Activated T-cell treated with anti-CD3 and anti-CD28 coated beads, Interleukin-2, amount 50 U/mL, for 24 hours (primary cell): Measurements from ENCODE around the gene PPP2R5D.

ENCODE experiments used
- DNase-seq: peaks from one replicate; pipeline ENCODE4 v3.0.0-alpha.2; 2020
- H3K27ac Mint-ChIP-seq: 2 replicates; pipeline ENCODE4 v1.8.0; 2020; ENCODE audit warnings: mild to moderate bottlenecking, mixed read lengths
- H3K27me3 Mint-ChIP-seq: 2 replicates; pipeline ENCODE4 v1.8.0; 2020; ENCODE audit warnings: mixed read lengths
- H3K36me3 Mint-ChIP-seq: 2 replicates; pipeline ENCODE4 v1.8.0; 2020; ENCODE audit warnings: low read depth, mixed read lengths
- H3K4me1 Mint-ChIP-seq: 2 replicates; pipeline ENCODE4 v1.8.0; 2020; ENCODE audit warnings: low read depth, mixed read lengths
- H3K4me3 Mint-ChIP-seq: 2 replicates; pipeline ENCODE4 v1.8.0; 2020; ENCODE audit warnings: mild to moderate bottlenecking, moderate library complexity, mixed read lengths
- H3K9me3 Mint-ChIP-seq: 2 replicates; pipeline ENCODE4 v1.8.0; 2020; ENCODE audit warnings: mixed read lengths

The PPP2R5D gene

GRCh38 chr6:42970871-42971612, 13.3 kb upstream of the PPP2R5D start:
- Mint-ChIP-seq H3K27ac (peak overlapping the region; percentile 41), H3K4me1 (peaks cover 24% of the 10 kb centered on the region), H3K36me3 (peaks cover 40% of the 10 kb centered on the region), H3K27me3 (no peaks in the 10 kb centered on the region), H3K4me3 (no peak overlapping the region), H3K9me3 (no peaks in the 10 kb centered on the region)
- no peak for DNase-seq

GRCh38 chr6:42971746-42972327, 12.5 kb upstream of the PPP2R5D start:
- DNase-seq = no peak
- Mint-ChIP-seq H3K36me3 (peaks cover 41% of the 10 kb centered on the region), H3K4me1 (peaks cover 32% of the 10 kb centered on the region), H3K27me3 (no peaks in the 10 kb centered on the region), H3K9me3 (no peaks in the 10 kb centered on the region), H3K27ac (peak overlapping the region; percentile 41), H3K4me3 (no peak overlapping the region)

GRCh38 chr6:42973926-42974325, 10.4 kb upstream of the PPP2R5D start:
- H3K9me3 Mint-ChIP-seq = no peaks in the 10 kb centered on the region
- DNase-seq = no peak
- peaks cover 41% of the 10 kb centered on the region for H3K36me3 Mint-ChIP-seq
- H3K4me1 Mint-ChIP-seq = peaks cover 40% of the 10 kb centered on the region
- H3K27me3 Mint-ChIP-seq = no peaks in the 10 kb centered on the region
- H3K4me3 Mint-ChIP-seq = no peak overlapping the region
- H3K27ac Mint-ChIP-seq = peak overlapping the region; percentile 44

GRCh38 chr6:42974919-42975505, 9.4 kb upstream of the PPP2R5D start:
- Mint-ChIP-seq H3K36me3 (peaks cover 39% of the 10 kb centered on the region), H3K27me3 (no peaks in the 10 kb centered on the region), H3K4me3 (peak overlapping the region; percentile 6), H3K27ac (peak overlapping the region; percentile 78), H3K9me3 (no peaks in the 10 kb centered on the region), H3K4me1 (peaks cover 49% of the 10 kb centered on the region)
- DNase-seq = no peak

GRCh38 chr6:42978487-42978838, 5.9 kb upstream of the PPP2R5D start:
- Mint-ChIP-seq H3K4me1 (peaks cover 47% of the 10 kb centered on the region), H3K4me3 (peak overlapping the region; percentile 93), H3K27me3 (no peaks in the 10 kb centered on the region), H3K36me3 (peaks cover 39% of the 10 kb centered on the region), H3K9me3 (no peaks in the 10 kb centered on the region), H3K27ac (peak overlapping the region; percentile 93)
- peak; percentile 54 for DNase-seq

- Mint-ChIP-seq H3K4me3 (peak within 1 kb of the TSS; percentile 93), H3K36me3 (peaks cover 35% of the 10 kb centered on the region), H3K9me3 (no peaks in the 10 kb centered on the region), H3K27ac (peak within 1 kb of the TSS; percentile 95), H3K27me3 (no peaks in the 10 kb centered on the region), H3K4me1 (peaks cover 51% of the 10 kb centered on the region)
- peak; percentile 94 for DNase-seq
These were observed 5.4 kb upstream of the PPP2R5D start, which contains the start of gene PEX6 for GRCh38 chr6:42978839-42979522. Gene PEX6, minus strand, starts transcription at chr6:42979181. Its CDS starts 31 bp downstream, at chr6:42979150.

- peak overlapping the region; percentile 95 for H3K27ac Mint-ChIP-seq
- H3K4me3 Mint-ChIP-seq = peak overlapping the region; percentile 82
- no peak for DNase-seq
- no peaks in the 10 kb centered on the region for H3K9me3 Mint-ChIP-seq
- peaks cover 32% of the 10 kb centered on the region for H3K36me3 Mint-ChIP-seq
- H3K27me3 Mint-ChIP-seq = no peaks in the 10 kb centered on the region
- peaks cover 50% of the 10 kb centered on the region for H3K4me1 Mint-ChIP-seq
These were observed 4.7 kb upstream of the PPP2R5D start for GRCh38 chr6:42979523-42980177.

- Mint-ChIP-seq H3K36me3 (peaks cover 25% of the 10 kb centered on the region), H3K27me3 (no peaks in the 10 kb centered on the region), H3K27ac (peak overlapping the region; percentile 13), H3K4me1 (peaks cover 52% of the 10 kb centered on the region), H3K9me3 (no peaks in the 10 kb centered on the region), H3K4me3 (no peak overlapping the region)
- DNase-seq = no peak
These were observed 2.5 kb upstream of the PPP2R5D start for GRCh38 chr6:42981836-42982235.

GRCh38 chr6:42984924-42985475, 630 bp downstream of the PPP2R5D start:
- no peaks in the 10 kb centered on the region for H3K9me3 Mint-ChIP-seq
- peaks cover 60% of the 10 kb centered on the region for H3K4me1 Mint-ChIP-seq
- H3K36me3 Mint-ChIP-seq = peaks cover 41% of the 10 kb centered on the region
- peak overlapping the region; percentile 84 for H3K4me3 Mint-ChIP-seq
- DNase-seq = peak; percentile 47
- peak overlapping the region; percentile 87 for H3K27ac Mint-ChIP-seq
- no peaks in the 10 kb centered on the region for H3K27me3 Mint-ChIP-seq

- no peak overlapping the region for H3K27ac Mint-ChIP-seq
- DNase-seq = no peak
- peaks cover 55% of the 10 kb centered on the region for H3K4me1 Mint-ChIP-seq
- H3K36me3 Mint-ChIP-seq = peaks cover 57% of the 10 kb centered on the region
- H3K4me3 Mint-ChIP-seq = no peak overlapping the region
- no peaks in the 10 kb centered on the region for H3K9me3 Mint-ChIP-seq
- no peaks in the 10 kb centered on the region for H3K27me3 Mint-ChIP-seq
These were observed 3.4 kb downstream of the PPP2R5D start for GRCh38 chr6:42987533-42988451.

- H3K27ac Mint-ChIP-seq = no peak overlapping the region
- H3K4me1 Mint-ChIP-seq = peaks cover 56% of the 10 kb centered on the region
- peaks cover 61% of the 10 kb centered on the region for H3K36me3 Mint-ChIP-seq
- H3K9me3 Mint-ChIP-seq = no peaks in the 10 kb centered on the region
- H3K4me3 Mint-ChIP-seq = no peak overlapping the region
- no peak for DNase-seq
- H3K27me3 Mint-ChIP-seq = no peaks in the 10 kb centered on the region
These were observed 4.2 kb downstream of the PPP2R5D start for GRCh38 chr6:42988486-42989020.

- H3K4me3 Mint-ChIP-seq = no peak overlapping the region
- H3K27ac Mint-ChIP-seq = no peak overlapping the region
- DNase-seq = no peak
- peaks cover 66% of the 10 kb centered on the region for H3K36me3 Mint-ChIP-seq
- peaks cover 53% of the 10 kb centered on the region for H3K4me1 Mint-ChIP-seq
- no peaks in the 10 kb centered on the region for H3K27me3 Mint-ChIP-seq
- no peaks in the 10 kb centered on the region for H3K9me3 Mint-ChIP-seq
These were observed 5.6 kb downstream of the PPP2R5D start for GRCh38 chr6:42989923-42990322.

- peaks cover 27% of the 10 kb centered on the region for H3K4me1 Mint-ChIP-seq
- DNase-seq = no peak
- H3K4me3 Mint-ChIP-seq = no peak overlapping the region
- H3K27ac Mint-ChIP-seq = peak overlapping the region; percentile 5
- H3K36me3 Mint-ChIP-seq = peaks cover 44% of the 10 kb centered on the region
- H3K27me3 Mint-ChIP-seq = no peaks in the 10 kb centered on the region
- H3K9me3 Mint-ChIP-seq = no peaks in the 10 kb centered on the region
These were observed 9.1 kb downstream of the PPP2R5D start for GRCh38 chr6:42993445-42993844.
